BLaER1 treated with 17β-estradiol and CSF1 and Interleukin-3, amounts not matched to agents 10 nM and 100 nM (cell line): ENCODE results near the gene CFAP73.

Experiments used
- H3K27ac ChIP-seq, 11 experiments: shearing (Covaris generic); formaldehyde crosslinking; 2 replicates each; pipeline ENCODE4 v1.8.1; 2022
- H3K27me3 ChIP-seq, 11 experiments: shearing (Covaris generic); formaldehyde crosslinking; 2 replicates each; pipeline ENCODE4 v1.8.1; 2022
- H3K36me3 ChIP-seq, 11 experiments: shearing (Covaris generic); formaldehyde crosslinking; 2 replicates each; pipeline ENCODE4 v1.8.1; 2022
- H3K4me1 ChIP-seq, 10 experiments: shearing (Covaris generic); formaldehyde crosslinking; 2 replicates each; pipeline ENCODE4 v1.8.1; 2022
- H3K4me2 ChIP-seq, 11 experiments: shearing (Covaris generic); formaldehyde crosslinking; 2 replicates each; pipeline ENCODE4 v1.8.1; 2022
- H3K4me3 ChIP-seq, 10 experiments: shearing (Covaris generic); formaldehyde crosslinking; 2 replicates each; pipeline ENCODE4 v1.8.1; 2022
- H3K9ac ChIP-seq, 11 experiments: shearing (Covaris generic); formaldehyde crosslinking; 2 replicates each; pipeline ENCODE4 v1.8.1; 2022
- H3K9me3 ChIP-seq, 11 experiments: shearing (Covaris generic); formaldehyde crosslinking; replicated peaks in 1 of 11; 2 replicates each; pipeline ENCODE4 v1.8.1; 2022
- H4K20me1 ChIP-seq, 11 experiments: shearing (Covaris generic); formaldehyde crosslinking; 2 replicates each; pipeline ENCODE4 v1.8.1; 2022
- Cebpa-rat ChIP-seq, 11 experiments: shearing (Covaris generic); IDR thresholded peaks; 2 replicates each; pipeline ENCODE4 v1.8.1; 2022

The CFAP73 gene

DNA sequence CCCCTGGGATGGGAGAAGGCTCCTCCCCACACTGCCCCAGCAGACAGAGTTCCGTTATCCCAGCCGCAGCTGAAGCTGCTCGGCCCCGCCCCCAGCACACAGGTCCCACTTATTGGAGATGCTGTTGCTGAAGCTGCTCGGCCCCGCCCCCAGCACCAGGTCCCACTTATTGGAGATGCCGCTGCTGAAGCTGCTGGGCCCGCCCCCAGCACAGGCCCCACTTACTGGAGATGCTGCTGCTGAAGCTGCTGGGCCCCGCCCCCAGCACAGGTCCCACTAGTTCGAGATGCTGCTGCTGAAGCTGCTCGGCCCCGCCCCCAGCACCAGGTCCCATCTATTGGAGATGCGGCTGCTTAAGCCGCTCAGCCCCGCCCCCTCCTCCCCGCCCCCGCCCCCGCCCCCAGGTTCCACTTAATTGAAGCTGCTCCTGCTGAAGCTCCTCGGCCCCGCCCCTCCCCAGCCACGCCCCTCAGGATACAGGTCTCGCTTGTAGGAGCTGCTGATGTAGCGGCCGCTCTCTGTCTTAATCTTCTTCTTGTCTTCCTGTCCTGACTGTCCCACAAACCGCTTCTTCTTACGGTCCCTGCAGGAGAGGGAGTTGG is 12.0 kb downstream of the CFAP73 start:
- peaks cover 78 to 87% (median 83%) of the 10 kb centered on the region in 11 experiments for H3K36me3 ChIP-seq
- peak overlapping the region in 8 of 11 experiments; percentile 48 to 74 (median 64); a peak in 16 of 22 replicates for H3K9ac ChIP-seq
- no peaks in the 10 kb centered on the region for H3K9me3 ChIP-seq
- peak overlapping the region in 8 of 10 experiments; percentile 35 to 64 (median 54); a peak in 14 of 20 replicates for H3K4me3 ChIP-seq
- peak overlapping the region in 9 of 11 experiments; percentile 35 to 77 (median 69); a peak in 17 of 22 replicates for H3K27ac ChIP-seq
- H3K4me1 ChIP-seq, result peaks cover 20 to 82% (median 65%) of the 10 kb centered on the region in 10 experiments
- TF ChIP-seq Cebpa-rat (IDR thresholded peaks at IDR 0.05), result no peak
- H3K4me2 ChIP-seq, result peak overlapping the region; percentile 61 to 94 (median 84)
- H4K20me1 ChIP-seq, result peaks cover 0 to 96% (median 73%) of the 10 kb centered on the region in 11 experiments; a peak in 20 of 22 replicates
- H3K27me3 ChIP-seq, result peaks cover 11 to 19% (median 16%) of the 10 kb centered on the region in 11 experiments

GRCh38 chr12:113162102-113163029 is 12.8 kb downstream of the CFAP73 start:
- Histone ChIP-seq H3K27ac (peak overlapping the region in 9 of 11 experiments; percentile 35 to 77 (median 58); a peak in 17 of 22 replicates), H3K4me1 (peaks cover 20 to 78% (median 64%) of the 10 kb centered on the region in 10 experiments), H4K20me1 (peaks cover 0 to 96% (median 68%) of the 10 kb centered on the region in 11 experiments; a peak in 20 of 22 replicates), H3K9ac (peak overlapping the region in 9 of 11 experiments; percentile 34 to 71 (median 52); a peak in 15 of 22 replicates), H3K4me3 (peak overlapping the region in 4 of 10 experiments; percentile 10 to 40 (median 36); a peak in 7 of 20 replicates), H3K9me3 (no peaks in the 10 kb centered on the region), H3K36me3 (peaks cover 83 to 87% (median 85%) of the 10 kb centered on the region in 11 experiments), H3K27me3 (peaks cover 2 to 11% (median 8%) of the 10 kb centered on the region in 11 experiments; a peak in 18 of 22 replicates), H3K4me2 (peak overlapping the region; percentile 61 to 92 (median 84))
- TF ChIP-seq Cebpa-rat (IDR thresholded peaks at IDR 0.05), result no peak

GRCh38 chr12:113163030-113163360 is 13.5 kb downstream of the CFAP73 start:
- Histone ChIP-seq H3K36me3 (peaks cover 83 to 87% (median 85%) of the 10 kb centered on the region in 11 experiments), H3K27ac (peak overlapping the region in 8 of 11 experiments; percentile 35 to 77 (median 63); a peak in 12 of 22 replicates), H3K4me2 (peak overlapping the region; percentile 61 to 92 (median 84); a peak in 18 of 22 replicates), H3K9me3 (no peaks in the 10 kb centered on the region), H4K20me1 (peaks cover 0 to 96% (median 67%) of the 10 kb centered on the region in 11 experiments; a peak in 20 of 22 replicates), H3K4me1 (peaks cover 20 to 78% (median 59%) of the 10 kb centered on the region in 10 experiments), H3K4me3 (no peak overlapping the region; a peak in 1 of 20 replicates), H3K27me3 (peaks cover 0 to 5% (median 1%) of the 10 kb centered on the region in 11 experiments; a peak in 10 of 22 replicates), H3K9ac (peak overlapping the region in 8 of 11 experiments; percentile 34 to 71 (median 56); a peak in 14 of 22 replicates)
- no peak for TF ChIP-seq Cebpa-rat (IDR thresholded peaks at IDR 0.05)

GRCh38 chr12:113164014-113164413 is 14.5 kb downstream of the CFAP73 start:
- Histone ChIP-seq H3K9ac (peak overlapping the region in 6 of 11 experiments; percentile 33 to 71 (median 50); a peak in 5 of 22 replicates), H3K4me1 (peaks cover 20 to 78% (median 53%) of the 10 kb centered on the region in 10 experiments), H3K9me3 (no peaks in the 10 kb centered on the region), H3K36me3 (peaks cover 83 to 87% (median 85%) of the 10 kb centered on the region in 11 experiments), H3K27me3 (no peaks in the 10 kb centered on the region), H3K4me2 (peak overlapping the region in 7 of 11 experiments; percentile 77 to 92 (median 88); a peak in 8 of 22 replicates), H3K27ac (peak overlapping the region in 4 of 11 experiments; percentile 18 to 77 (median 66); a peak in 7 of 22 replicates), H4K20me1 (peaks cover 0 to 89% (median 59%) of the 10 kb centered on the region in 11 experiments; a peak in 20 of 22 replicates), H3K4me3 (no peak overlapping the region)
- no peak for TF ChIP-seq Cebpa-rat (IDR thresholded peaks at IDR 0.05)

DNA sequence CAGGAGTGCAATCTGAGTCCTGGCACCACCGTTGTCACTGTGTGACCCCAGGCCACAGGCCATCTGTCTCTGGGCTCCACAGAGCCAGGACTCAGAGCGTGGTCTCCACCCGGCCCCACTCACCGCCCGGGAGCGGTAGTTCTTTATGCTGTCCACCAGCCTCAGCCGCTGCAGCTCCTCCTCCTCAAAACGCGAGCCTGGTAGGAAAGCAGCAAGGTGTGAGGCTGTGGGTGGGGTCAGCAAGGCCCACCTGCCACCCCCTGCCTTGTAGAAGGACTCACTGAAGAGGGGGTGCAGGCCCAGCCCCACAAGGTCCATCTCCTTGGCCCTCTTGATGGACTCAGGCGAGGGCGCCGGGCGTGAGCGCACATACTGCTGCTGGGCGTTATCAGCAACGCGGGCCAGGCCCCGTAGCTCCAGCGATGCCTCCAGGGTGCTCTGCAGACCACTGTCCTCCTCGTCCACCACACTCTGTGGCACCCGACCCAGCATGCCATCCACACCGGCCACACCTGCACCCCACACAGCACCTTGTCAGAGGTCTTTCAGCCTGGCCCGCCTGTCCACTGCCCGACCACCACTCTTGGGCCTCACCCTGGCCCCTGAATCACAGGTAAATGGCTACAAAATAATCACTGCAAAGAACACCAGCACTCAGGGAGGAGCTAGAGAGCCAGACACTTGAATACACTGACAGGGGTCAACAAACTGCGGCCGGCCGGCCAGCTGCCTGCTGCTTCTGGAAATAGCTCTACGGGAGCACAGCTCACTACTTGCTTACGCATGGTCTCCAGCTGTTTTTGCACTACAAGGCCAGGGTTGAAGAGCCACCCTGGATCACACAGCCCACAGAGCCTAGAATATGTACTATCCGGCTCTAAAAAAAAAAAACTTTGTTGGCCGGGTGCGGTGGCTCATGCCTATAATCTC is 16.3 kb downstream of the CFAP73 start:
- Histone ChIP-seq H3K9me3 (no peaks in the 10 kb centered on the region), H3K4me2 (peak overlapping the region in 1 of 11 experiments; percentile 0; a peak in 1 of 22 replicates), H4K20me1 (peaks cover 0 to 71% (median 42%) of the 10 kb centered on the region in 11 experiments; a peak in 20 of 22 replicates), H3K36me3 (peaks cover 83 to 87% (median 86%) of the 10 kb centered on the region in 11 experiments), H3K4me3 (no peak overlapping the region), H3K9ac (no peak overlapping the region), H3K27ac (peak overlapping the region in 1 of 11 experiments; percentile 22; a peak in 1 of 22 replicates), H3K27me3 (no peaks in the 10 kb centered on the region), H3K4me1 (peaks cover 21 to 78% (median 50%) of the 10 kb centered on the region in 10 experiments)
- no peak for TF ChIP-seq Cebpa-rat (IDR thresholded peaks at IDR 0.05)

DNA sequence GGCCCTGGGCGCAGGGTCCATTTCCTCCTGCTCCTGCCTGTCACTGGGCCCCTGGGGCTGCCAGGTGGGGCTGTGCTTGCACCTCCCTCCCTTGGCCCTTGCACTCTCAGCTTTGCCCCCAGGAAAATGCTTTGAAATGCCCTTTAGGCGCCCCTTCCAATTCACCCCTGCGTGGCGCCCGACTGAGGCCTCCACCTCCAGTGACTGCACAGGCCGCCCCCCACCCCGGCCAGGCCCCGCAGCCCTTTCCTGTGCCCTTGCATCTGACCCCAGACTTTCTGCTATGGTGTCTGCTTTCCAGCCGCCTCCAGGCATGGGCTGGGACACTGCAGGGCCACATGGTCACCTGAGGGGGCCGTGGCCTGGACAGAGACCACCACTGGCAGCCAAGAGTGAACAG is 18.3 kb downstream of the CFAP73 start:
- Histone ChIP-seq H3K27ac (peak overlapping the region in 6 of 11 experiments; percentile 7 to 92 (median 38); a peak in 7 of 22 replicates), H3K9ac (peak overlapping the region in 4 of 11 experiments; percentile 3 to 33 (median 8); a peak in 4 of 22 replicates), H3K4me3 (no peak overlapping the region), H3K27me3 (no peaks in the 10 kb centered on the region), H3K4me2 (0 out of 22 replicates have a peak overlapping the region, but pooled peaks of 1 of the 11 experiments have one; percentile 2), H3K4me1 (peaks cover 30 to 83% (median 54%) of the 10 kb centered on the region in 10 experiments), H4K20me1 (peaks cover 0 to 54% (median 31%) of the 10 kb centered on the region in 11 experiments; a peak in 15 of 22 replicates), H3K9me3 (no peaks in the 10 kb centered on the region), H3K36me3 (peaks cover 90 to 100% (median 100%) of the 10 kb centered on the region in 11 experiments)
- no peak for TF ChIP-seq Cebpa-rat (IDR thresholded peaks at IDR 0.05)

- Histone ChIP-seq H3K36me3 (peaks cover 84 to 100% (median 98%) of the 10 kb centered on the region in 11 experiments), H3K27ac (peak overlapping the region in 8 of 11 experiments; percentile 68 to 92 (median 76); a peak in 15 of 22 replicates), H3K9ac (peak overlapping the region in 5 of 11 experiments; percentile 9 to 78 (median 57); a peak in 9 of 22 replicates), H4K20me1 (peaks cover 0 to 45% (median 23%) of the 10 kb centered on the region in 11 experiments; a peak in 11 of 22 replicates), H3K4me3 (no peak overlapping the region), H3K4me2 (peak overlapping the region in 4 of 11 experiments; percentile 36 to 86 (median 82); a peak in 5 of 22 replicates), H3K27me3 (no peaks in the 10 kb centered on the region), H3K4me1 (peaks cover 40 to 86% (median 58%) of the 10 kb centered on the region in 10 experiments), H3K9me3 (no peaks in the 10 kb centered on the region)
- TF ChIP-seq Cebpa-rat (IDR thresholded peaks at IDR 0.05), result no peak
Measured at GRCh38 chr12:113169697-113170096, 20.2 kb downstream of the CFAP73 start.
